HepG2 (cell line): ENCODE data around the gene HBQ1. TPM values are rescaled to one million over a fixed set of nuclear protein-coding genes. Genes with fewer than 3 reads are reported as not detected.

Experiments
- CEBPG ChIP-seq: IDR thresholded peaks from 2 replicates; pipeline ENCODE4 v1.6.1; 2016
- CREB1 ChIP-seq, 2 experiments: fragments of 450-650 bp in 1 of 2; IDR thresholded peaks; 2 replicates each; pipeline ENCODE4 v1.6.1; 2016 to 2017; ENCODE audit warnings: control low read depth in 1 of 2, mild to moderate bottlenecking in 1 of 2, missing compliant biosample characterization in 1 of 2, missing genetic modification characterization in 1 of 2
- E2F5 ChIP-seq: sonication (generic); formaldehyde crosslinking; conservative IDR thresholded peaks from 2 replicates; pipeline ENCODE4 v1.4.0; 2020; ENCODE audit warnings: missing genetic modification reagents
- ELF1 ChIP-seq: sonication (generic); formaldehyde crosslinking; IDR thresholded peaks from 2 replicates; pipeline ENCODE4 v1.4.0; 2020; ENCODE audit warnings: missing genetic modification reagents
- GRHL1 ChIP-seq: sonication (generic); formaldehyde crosslinking; conservative IDR thresholded peaks from 2 replicates; pipeline ENCODE4 v1.8.0; 2022; ENCODE audit warnings: missing genetic modification reagents
- MIER2 ChIP-seq: IDR thresholded peaks from 2 replicates; pipeline ENCODE4 v1.6.1; 2016; ENCODE audit warnings: missing biosample characterization, missing genetic modification reagents
- NCOR1 ChIP-seq: fragments of 200-600 bp; sonication (generic); IDR thresholded peaks from 2 replicates; pipeline ENCODE4 v1.7.0; 2017; ENCODE audit warnings: antibody characterized with exemption, low read length, borderline replicate concordance
- NR2C2 ChIP-seq: sonication (generic); formaldehyde crosslinking; IDR thresholded peaks from 2 replicates; pipeline ENCODE4 v1.4.0; 2020; ENCODE audit warnings: missing genetic modification reagents, mild to moderate bottlenecking, moderate library complexity, borderline replicate concordance
- PTBP1 ChIP-seq: fragments of 200-400 bp; formaldehyde crosslinking; IDR thresholded peaks from 2 replicates; pipeline ENCODE4 v1.6.1; 2018; ENCODE audit warnings: low read length, low read depth; ENCODE audit not compliant: poor library complexity, severe bottlenecking
- SIX1 ChIP-seq: sonication (generic); formaldehyde crosslinking; IDR thresholded peaks from 2 replicates; pipeline ENCODE4 v1.4.0; 2020; ENCODE audit warnings: missing genetic modification reagents, borderline replicate concordance
- SMARCC2 ChIP-seq: fragments of 450-650 bp; IDR thresholded peaks from 2 replicates; pipeline ENCODE4 v1.6.1; 2017; ENCODE audit warnings: antibody characterized with exemption, mild to moderate bottlenecking
- SOX5 ChIP-seq: IDR thresholded peaks from 2 replicates; pipeline ENCODE4 v1.6.1; 2016; ENCODE audit warnings: borderline replicate concordance
- SP2 ChIP-seq: sonication (generic); formaldehyde crosslinking; IDR thresholded peaks from 2 replicates; pipeline ENCODE4 v1.5.1; 2020; ENCODE audit warnings: mild to moderate bottlenecking, missing genetic modification reagents
- TFDP2 ChIP-seq: sonication (generic); formaldehyde crosslinking; IDR thresholded peaks from 2 replicates; pipeline ENCODE4 v1.4.0; 2020; ENCODE audit warnings: missing genetic modification reagents
- THAP8 ChIP-seq: sonication (generic); formaldehyde crosslinking; IDR thresholded peaks from 2 replicates; pipeline ENCODE4 v1.5.1; 2020; ENCODE audit warnings: missing genetic modification reagents, mild to moderate bottlenecking, borderline replicate concordance
- ZNF136 ChIP-seq: sonication (generic); formaldehyde crosslinking; IDR thresholded peaks from 2 replicates; pipeline ENCODE4 v1.8.1; 2022; ENCODE audit warnings: low read depth, mild to moderate bottlenecking, moderate library complexity, missing genetic modification reagents
- ZNF343 ChIP-seq: sonication (generic); formaldehyde crosslinking; IDR thresholded peaks from 2 replicates; pipeline ENCODE4 v1.4.0; 2020; ENCODE audit warnings: mild to moderate bottlenecking, missing genetic modification reagents
- ZNF557 ChIP-seq: sonication (generic); formaldehyde crosslinking; IDR thresholded peaks from 2 replicates; pipeline ENCODE4 v1.4.0; 2020; ENCODE audit warnings: missing genetic modification reagents
- ZNF589 ChIP-seq: sonication (generic); formaldehyde crosslinking; conservative IDR thresholded peaks from 2 replicates; pipeline ENCODE4 v1.8.0; 2022; ENCODE audit warnings: mild to moderate bottlenecking, moderate library complexity, missing genetic modification reagents
- ZSCAN12 ChIP-seq: sonication (generic); formaldehyde crosslinking; IDR thresholded peaks from 2 replicates; pipeline ENCODE4 v1.9.0; 2021; ENCODE audit warnings: mild to moderate bottlenecking, missing genetic modification reagents
- polyA plus RNA-seq, 8 experiments: library from polyadenylated mRNA; depleted of rRNA in 3 of 8; stranded (reverse) in 7 of 8; unstranded in 1 of 8; fragments of >200 nt; fragmentation: Illumina TruSeq in 4 of 8; extraction: Trizol in 4 of 8; gene quantifications; 2 replicates each; pipeline versions ENCODE4 v1.2.1 to v1.2.3, GENCODE V29; 2011 to 2016; ENCODE audit warnings: low read depth in 4 of 8, missing spikeins in 1 of 8, mixed read lengths in 1 of 8; ENCODE audit not compliant: insufficient read depth in 1 of 8
- total RNA-seq, 5 experiments: library from RNA; depleted of rRNA; stranded (reverse); fragments of >200 nt; fragmentation: Illumina TruSeq; extraction: Trizol; gene quantifications; 2 replicates each; pipeline ENCODE4 v1.2.3, GENCODE V29; 2016; ENCODE audit warnings: low read depth in 1 of 5
- TF ChIP-seq, protein P1 (sequence below): sonication (generic); formaldehyde crosslinking; IDR thresholded peaks from 2 replicates; pipeline ENCODE4 v1.8.1; 2022; ENCODE audit warnings: mild to moderate bottlenecking, missing genetic modification reagents

HBQ1 gene
- total and polyA plus RNA-seq, 2 of the 13 experiments (the other 11 are each of a cell fraction or from before 2014, with no cell fraction given) = 4.9 to 7.4 TPM

- TF ChIP-seq, protein P1, sequence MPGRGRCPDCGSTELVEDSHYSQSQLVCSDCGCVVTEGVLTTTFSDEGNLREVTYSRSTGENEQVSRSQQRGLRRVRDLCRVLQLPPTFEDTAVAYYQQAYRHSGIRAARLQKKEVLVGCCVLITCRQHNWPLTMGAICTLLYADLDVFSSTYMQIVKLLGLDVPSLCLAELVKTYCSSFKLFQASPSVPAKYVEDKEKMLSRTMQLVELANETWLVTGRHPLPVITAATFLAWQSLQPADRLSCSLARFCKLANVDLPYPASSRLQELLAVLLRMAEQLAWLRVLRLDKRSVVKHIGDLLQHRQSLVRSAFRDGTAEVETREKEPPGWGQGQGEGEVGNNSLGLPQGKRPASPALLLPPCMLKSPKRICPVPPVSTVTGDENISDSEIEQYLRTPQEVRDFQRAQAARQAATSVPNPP = peak; percentile 96
- TF ChIP-seq MIER2 (CRISPR knock-in tag) (peak; percentile 64; the same call in 1 of the 2 replicates), ZNF557 (CRISPR knock-in tag) (peak; percentile 85), E2F5 (0 out of 2 replicates have a peak, but pooled peaks have one; percentile 45), SP2 (CRISPR knock-in tag) (0 out of 2 replicates have a peak, but pooled peaks have one; percentile 14), THAP8 (peak; percentile 96; the same call in 1 of the 2 replicates), GRHL1 (CRISPR knock-in tag) (peak; percentile 43; the same call in 1 of the 2 replicates), SIX1 (CRISPR knock-in tag) (no peak), NR2C2 (peak; percentile 71), ZNF136 (peak; percentile 71; the same call in 1 of the 2 replicates), NCOR1 (no peak), ZNF589 (CRISPR knock-in tag) (peak; percentile 98), ELF1 (peak; percentile 56; the same call in 1 of the 2 replicates), PTBP1 (no peak), ZSCAN12 (CRISPR knock-in tag) (peak; percentile 99), SMARCC2 (no peak), CEBPG (no peak), TFDP2 (CRISPR knock-in tag) (peak; percentile 96), SOX5 (CRISPR knock-in tag) (peak; percentile 64; the same call in 1 of the 2 replicates), CREB1 (IDR thresholded peaks at IDR 0.05) (no peak), CREB1 (CRISPR knock-in tag; IDR thresholded peaks at IDR 0.05) (no peak), ZNF343 (CRISPR knock-in tag) (peak; percentile 98)
These were observed 664 bp downstream of the HBQ1 start (continued) for GRCh38 chr16:180681-181564.
